GM12878 (cell line): ENCODE measurements around the gene ST3GAL5. TPM values are rescaled to one million over a fixed set of nuclear protein-coding genes. Genes with fewer than 3 reads are reported as not detected.

Experiments used
- CHD1 ChIP-seq: IDR thresholded peaks from 2 replicates; pipeline ENCODE4 v1.6.1; 2012; ENCODE audit warnings: low read depth, low read length, improper control_type of control experiment
- CREB1 ChIP-seq: IDR thresholded peaks from 2 replicates; pipeline ENCODE4 v1.6.1; 2012; ENCODE audit warnings: low read depth, mild to moderate bottlenecking, inconsistent platforms
- EED ChIP-seq: sonication (generic); IDR thresholded peaks from 2 replicates; pipeline ENCODE4 v1.6.1; 2016; ENCODE audit warnings: antibody characterized with exemption, low read depth
- JUNB ChIP-seq: IDR thresholded peaks from 2 replicates; pipeline ENCODE4 v1.6.1; 2016; ENCODE audit warnings: antibody characterized with exemption, mild to moderate bottlenecking
- KLF5 ChIP-seq: fragments of 450-650 bp; IDR thresholded peaks from 2 replicates; pipeline ENCODE4 v1.6.1; 2014; ENCODE audit warnings: mild to moderate bottlenecking; ENCODE audit not compliant: partially characterized antibody
- MLLT1 ChIP-seq: fragments of 450-650 bp; IDR thresholded peaks from 2 replicates; pipeline ENCODE4 v1.6.1; 2016; ENCODE audit warnings: mild to moderate bottlenecking
- MXI1 ChIP-seq: fragments of 150-350 bp; IDR thresholded peaks from 2 replicates; pipeline ENCODE4 v1.6.1; 2011; ENCODE audit warnings: low read depth, mild to moderate bottlenecking, inconsistent platforms, low read length, improper control_type of control experiment
- NFYB ChIP-seq: IDR thresholded peaks from 2 replicates; pipeline ENCODE4 v1.6.1; 2011; ENCODE audit warnings: low read depth, mild to moderate bottlenecking, low read length, improper control_type of control experiment, moderate library complexity; ENCODE audit not compliant: insufficient read depth
- PKNOX1 ChIP-seq: fragments of 450-650 bp; IDR thresholded peaks from 2 replicates; pipeline ENCODE4 v1.6.1; 2016; ENCODE audit warnings: mild to moderate bottlenecking
- PML ChIP-seq: IDR thresholded peaks from 2 replicates; pipeline ENCODE4 v1.6.1; 2012; ENCODE audit warnings: low read length, inconsistent platforms
- POLR2AphosphoS2 ChIP-seq: IDR thresholded peaks from 2 replicates; pipeline ENCODE4 v1.6.1; 2011; ENCODE audit warnings: low read depth, mild to moderate bottlenecking, low read length, improper control_type of control experiment, moderate library complexity
- RCOR1 ChIP-seq: conservative IDR thresholded peaks from 2 replicates; pipeline ENCODE4 v1.6.1; 2012; ENCODE audit warnings: low read depth, low read length, improper control_type of control experiment
- YBX1 ChIP-seq: fragments of 450-650 bp; IDR thresholded peaks from 2 replicates; pipeline ENCODE4 v1.6.1; 2016; ENCODE audit warnings: antibody characterized with exemption
- ZBED1 ChIP-seq: IDR thresholded peaks from 2 replicates; pipeline ENCODE4 v1.6.1; 2016; ENCODE audit warnings: borderline replicate concordance
- ZNF384 ChIP-seq: IDR thresholded peaks from 2 replicates; pipeline ENCODE4 v1.6.1; 2012; ENCODE audit warnings: low read depth, mild to moderate bottlenecking, low read length, improper control_type of control experiment, borderline replicate concordance
- polyA plus RNA-seq, 11 experiments: library from polyadenylated mRNA; depleted of rRNA in 4 of 11; unstranded in 6 of 11; stranded (reverse) in 5 of 11; fragments of >200 nt; fragmentation: Nextera tagmentation in 4 of 11; fragmentation: Illumina TruSeq in 1 of 11; extraction: Ambion mirVana in 4 of 11; extraction: Trizol in 1 of 11; gene quantifications; 1 replicate in 1 of 11; 2 replicates in 10 of 11; pipeline versions ENCODE4 v1.2.1 to v1.2.3, GENCODE V29; 2011 to 2016; ENCODE audit warnings: inconsistent platforms in 2 of 11, missing spikeins in 2 of 11, low read depth in 1 of 11
- total RNA-seq, 4 experiments: library from RNA; depleted of rRNA in 3 of 4; stranded (reverse); fragments of >200 nt in 3 of 4; fragmentation: Illumina TruSeq in 1 of 4; extraction: Trizol in 1 of 4; gene quantifications; 2 replicates each; pipeline versions ENCODE4 v1.2.1 to v1.2.3, GENCODE V29; 2013 to 2021
- TF ChIP-seq, protein P1 (sequence below): fragments of 450-650 bp; IDR thresholded peaks from 2 replicates; pipeline ENCODE4 v1.6.1; 2017; ENCODE audit warnings: antibody characterized with exemption, mild to moderate bottlenecking, moderate library complexity
- TF ChIP-seq, protein P2 (sequence below): fragments of 450-650 bp; IDR thresholded peaks from 2 replicates; pipeline ENCODE4 v1.6.1; 2017; ENCODE audit warnings: mild to moderate bottlenecking, moderate library complexity
- TF ChIP-seq, protein P3 (sequence below): IDR thresholded peaks from 2 replicates; pipeline ENCODE4 v1.6.1; 2012; ENCODE audit warnings: mild to moderate bottlenecking, low read depth, low read length

ST3GAL5 gene
- total and polyA plus RNA-seq, 10 of the 15 experiments (the other 5 are each of a cell fraction or from before 2014, with no cell fraction given), result 5.2 to 60.9 (median 10.2) TPM

DNA sequence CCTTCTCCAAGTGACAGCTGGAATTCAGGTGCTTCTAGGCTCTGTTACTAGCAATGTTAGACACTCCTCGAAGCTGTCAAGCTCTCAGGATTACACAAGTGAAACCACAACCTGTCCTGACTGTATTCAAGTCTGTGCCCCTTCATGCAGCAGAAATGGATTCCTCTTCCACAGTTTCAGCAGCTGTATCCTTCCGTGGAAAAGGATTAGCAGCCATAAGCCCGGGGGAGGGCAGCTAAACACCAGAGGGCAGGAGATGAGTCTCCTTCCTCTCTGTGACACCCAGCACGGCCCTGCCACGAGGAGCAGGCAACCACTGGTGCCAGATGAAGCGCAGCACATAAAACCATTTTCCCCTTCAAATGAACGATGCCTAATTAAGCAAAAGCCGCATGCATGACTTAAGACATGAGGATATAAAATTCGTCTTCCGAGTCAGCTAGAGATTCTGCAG is 1.2 kb downstream of the ST3GAL5 start (continued):
- TF ChIP-seq, protein P1, sequence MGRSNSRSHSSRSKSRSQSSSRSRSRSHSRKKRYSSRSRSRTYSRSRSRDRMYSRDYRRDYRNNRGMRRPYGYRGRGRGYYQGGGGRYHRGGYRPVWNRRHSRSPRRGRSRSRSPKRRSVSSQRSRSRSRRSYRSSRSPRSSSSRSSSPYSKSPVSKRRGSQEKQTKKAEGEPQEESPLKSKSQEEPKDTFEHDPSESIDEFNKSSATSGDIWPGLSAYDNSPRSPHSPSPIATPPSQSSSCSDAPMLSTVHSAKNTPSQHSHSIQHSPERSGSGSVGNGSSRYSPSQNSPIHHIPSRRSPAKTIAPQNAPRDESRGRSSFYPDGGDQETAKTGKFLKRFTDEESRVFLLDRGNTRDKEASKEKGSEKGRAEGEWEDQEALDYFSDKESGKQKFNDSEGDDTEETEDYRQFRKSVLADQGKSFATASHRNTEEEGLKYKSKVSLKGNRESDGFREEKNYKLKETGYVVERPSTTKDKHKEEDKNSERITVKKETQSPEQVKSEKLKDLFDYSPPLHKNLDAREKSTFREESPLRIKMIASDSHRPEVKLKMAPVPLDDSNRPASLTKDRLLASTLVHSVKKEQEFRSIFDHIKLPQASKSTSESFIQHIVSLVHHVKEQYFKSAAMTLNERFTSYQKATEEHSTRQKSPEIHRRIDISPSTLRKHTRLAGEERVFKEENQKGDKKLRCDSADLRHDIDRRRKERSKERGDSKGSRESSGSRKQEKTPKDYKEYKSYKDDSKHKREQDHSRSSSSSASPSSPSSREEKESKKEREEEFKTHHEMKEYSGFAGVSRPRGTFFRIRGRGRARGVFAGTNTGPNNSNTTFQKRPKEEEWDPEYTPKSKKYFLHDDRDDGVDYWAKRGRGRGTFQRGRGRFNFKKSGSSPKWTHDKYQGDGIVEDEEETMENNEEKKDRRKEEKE, result no peak
- no peak for TF ChIP-seq CREB1
- peak; percentile 93 for TF ChIP-seq MXI1
- TF ChIP-seq PKNOX1, result no peak
- no peak for TF ChIP-seq PML
- TF ChIP-seq, protein P2, sequence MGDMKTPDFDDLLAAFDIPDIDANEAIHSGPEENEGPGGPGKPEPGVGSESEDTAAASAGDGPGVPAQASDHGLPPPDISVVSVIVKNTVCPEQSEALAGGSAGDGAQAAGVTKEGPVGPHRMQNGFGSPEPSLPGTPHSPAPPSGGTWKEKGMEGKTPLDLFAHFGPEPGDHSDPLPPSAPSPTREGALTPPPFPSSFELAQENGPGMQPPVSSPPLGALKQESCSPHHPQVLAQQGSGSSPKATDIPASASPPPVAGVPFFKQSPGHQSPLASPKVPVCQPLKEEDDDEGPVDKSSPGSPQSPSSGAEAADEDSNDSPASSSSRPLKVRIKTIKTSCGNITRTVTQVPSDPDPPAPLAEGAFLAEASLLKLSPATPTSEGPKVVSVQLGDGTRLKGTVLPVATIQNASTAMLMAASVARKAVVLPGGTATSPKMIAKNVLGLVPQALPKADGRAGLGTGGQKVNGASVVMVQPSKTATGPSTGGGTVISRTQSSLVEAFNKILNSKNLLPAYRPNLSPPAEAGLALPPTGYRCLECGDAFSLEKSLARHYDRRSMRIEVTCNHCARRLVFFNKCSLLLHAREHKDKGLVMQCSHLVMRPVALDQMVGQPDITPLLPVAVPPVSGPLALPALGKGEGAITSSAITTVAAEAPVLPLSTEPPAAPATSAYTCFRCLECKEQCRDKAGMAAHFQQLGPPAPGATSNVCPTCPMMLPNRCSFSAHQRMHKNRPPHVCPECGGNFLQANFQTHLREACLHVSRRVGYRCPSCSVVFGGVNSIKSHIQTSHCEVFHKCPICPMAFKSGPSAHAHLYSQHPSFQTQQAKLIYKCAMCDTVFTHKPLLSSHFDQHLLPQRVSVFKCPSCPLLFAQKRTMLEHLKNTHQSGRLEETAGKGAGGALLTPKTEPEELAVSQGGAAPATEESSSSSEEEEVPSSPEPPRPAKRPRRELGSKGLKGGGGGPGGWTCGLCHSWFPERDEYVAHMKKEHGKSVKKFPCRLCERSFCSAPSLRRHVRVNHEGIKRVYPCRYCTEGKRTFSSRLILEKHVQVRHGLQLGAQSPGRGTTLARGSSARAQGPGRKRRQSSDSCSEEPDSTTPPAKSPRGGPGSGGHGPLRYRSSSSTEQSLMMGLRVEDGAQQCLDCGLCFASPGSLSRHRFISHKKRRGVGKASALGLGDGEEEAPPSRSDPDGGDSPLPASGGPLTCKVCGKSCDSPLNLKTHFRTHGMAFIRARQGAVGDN, result peak; percentile 95
- no peak for TF ChIP-seq KLF5
- no peak for TF ChIP-seq CHD1
- TF ChIP-seq YBX1, result no peak
- TF ChIP-seq RCOR1, result no peak
- peak; percentile 18; the same call in 1 of the 2 replicates for TF ChIP-seq JUNB
- TF ChIP-seq NFYB, result no peak
- no peak for TF ChIP-seq POLR2AphosphoS2
- peak; percentile 60; the same call in 1 of the 2 replicates for TF ChIP-seq EED
- no peak for TF ChIP-seq ZNF384
- TF ChIP-seq ZBED1, result no peak
- TF ChIP-seq, protein P3, sequence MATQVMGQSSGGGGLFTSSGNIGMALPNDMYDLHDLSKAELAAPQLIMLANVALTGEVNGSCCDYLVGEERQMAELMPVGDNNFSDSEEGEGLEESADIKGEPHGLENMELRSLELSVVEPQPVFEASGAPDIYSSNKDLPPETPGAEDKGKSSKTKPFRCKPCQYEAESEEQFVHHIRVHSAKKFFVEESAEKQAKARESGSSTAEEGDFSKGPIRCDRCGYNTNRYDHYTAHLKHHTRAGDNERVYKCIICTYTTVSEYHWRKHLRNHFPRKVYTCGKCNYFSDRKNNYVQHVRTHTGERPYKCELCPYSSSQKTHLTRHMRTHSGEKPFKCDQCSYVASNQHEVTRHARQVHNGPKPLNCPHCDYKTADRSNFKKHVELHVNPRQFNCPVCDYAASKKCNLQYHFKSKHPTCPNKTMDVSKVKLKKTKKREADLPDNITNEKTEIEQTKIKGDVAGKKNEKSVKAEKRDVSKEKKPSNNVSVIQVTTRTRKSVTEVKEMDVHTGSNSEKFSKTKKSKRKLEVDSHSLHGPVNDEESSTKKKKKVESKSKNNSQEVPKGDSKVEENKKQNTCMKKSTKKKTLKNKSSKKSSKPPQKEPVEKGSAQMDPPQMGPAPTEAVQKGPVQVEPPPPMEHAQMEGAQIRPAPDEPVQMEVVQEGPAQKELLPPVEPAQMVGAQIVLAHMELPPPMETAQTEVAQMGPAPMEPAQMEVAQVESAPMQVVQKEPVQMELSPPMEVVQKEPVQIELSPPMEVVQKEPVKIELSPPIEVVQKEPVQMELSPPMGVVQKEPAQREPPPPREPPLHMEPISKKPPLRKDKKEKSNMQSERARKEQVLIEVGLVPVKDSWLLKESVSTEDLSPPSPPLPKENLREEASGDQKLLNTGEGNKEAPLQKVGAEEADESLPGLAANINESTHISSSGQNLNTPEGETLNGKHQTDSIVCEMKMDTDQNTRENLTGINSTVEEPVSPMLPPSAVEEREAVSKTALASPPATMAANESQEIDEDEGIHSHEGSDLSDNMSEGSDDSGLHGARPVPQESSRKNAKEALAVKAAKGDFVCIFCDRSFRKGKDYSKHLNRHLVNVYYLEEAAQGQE, result no peak
- no peak for TF ChIP-seq MLLT1
